Peyer's patch (tissue), 4 donors: ENCODE results near the gene RABGAP1.

ENCODE experiments used
- POLR2A ChIP-seq, 2 donors: fragments of 450-650 bp; IDR thresholded peaks; one replicate each; pipeline ENCODE4 v1.5.1; 2017; ENCODE audit warnings: antibody characterized with exemption in 2 of 2, mild to moderate bottlenecking in 2 of 2, moderate library complexity in 2 of 2
- TF ChIP-seq, protein P1 (sequence below), 6 experiments: fragments of 450-650 bp in 4 of 6; fragments of 200-600 bp in 2 of 6; sonication (generic) in 1 of 6; IDR thresholded peaks; one replicate each; pipeline ENCODE4 v1.5.1; 2017 to 2019; ENCODE audit warnings: antibody characterized with exemption in 6 of 6, mild to moderate bottlenecking in 3 of 6, moderate library complexity in 1 of 6

DNA sequence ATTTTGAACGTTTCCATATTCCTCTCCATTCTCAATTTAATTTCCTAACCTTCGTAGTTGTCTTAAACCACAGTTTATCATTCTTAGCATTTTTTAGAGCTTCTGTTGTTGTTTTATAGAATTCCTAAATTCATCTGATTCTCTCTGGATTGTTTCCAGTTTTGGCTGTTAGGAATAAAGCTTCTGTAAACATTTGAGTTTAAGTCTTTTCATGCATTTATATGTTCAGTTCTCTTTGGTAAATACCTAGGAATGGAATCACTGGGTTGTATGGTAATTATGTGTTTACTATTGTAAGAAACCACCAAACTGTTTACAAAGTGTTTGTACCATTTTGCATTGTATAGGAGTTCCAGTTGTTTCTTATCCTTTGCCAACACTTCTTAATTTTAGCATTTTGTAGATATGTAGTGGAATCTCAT, 122.4 kb downstream of the RABGAP1 start:
- TF ChIP-seq, protein P1, sequence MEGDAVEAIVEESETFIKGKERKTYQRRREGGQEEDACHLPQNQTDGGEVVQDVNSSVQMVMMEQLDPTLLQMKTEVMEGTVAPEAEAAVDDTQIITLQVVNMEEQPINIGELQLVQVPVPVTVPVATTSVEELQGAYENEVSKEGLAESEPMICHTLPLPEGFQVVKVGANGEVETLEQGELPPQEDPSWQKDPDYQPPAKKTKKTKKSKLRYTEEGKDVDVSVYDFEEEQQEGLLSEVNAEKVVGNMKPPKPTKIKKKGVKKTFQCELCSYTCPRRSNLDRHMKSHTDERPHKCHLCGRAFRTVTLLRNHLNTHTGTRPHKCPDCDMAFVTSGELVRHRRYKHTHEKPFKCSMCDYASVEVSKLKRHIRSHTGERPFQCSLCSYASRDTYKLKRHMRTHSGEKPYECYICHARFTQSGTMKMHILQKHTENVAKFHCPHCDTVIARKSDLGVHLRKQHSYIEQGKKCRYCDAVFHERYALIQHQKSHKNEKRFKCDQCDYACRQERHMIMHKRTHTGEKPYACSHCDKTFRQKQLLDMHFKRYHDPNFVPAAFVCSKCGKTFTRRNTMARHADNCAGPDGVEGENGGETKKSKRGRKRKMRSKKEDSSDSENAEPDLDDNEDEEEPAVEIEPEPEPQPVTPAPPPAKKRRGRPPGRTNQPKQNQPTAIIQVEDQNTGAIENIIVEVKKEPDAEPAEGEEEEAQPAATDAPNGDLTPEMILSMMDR (IDR thresholded peaks at IDR 0.05) = no peak
- no peak for TF ChIP-seq POLR2A (IDR thresholded peaks at IDR 0.05)
